ENCODE measurements around the gene ESRRA. TPM values are rescaled to one million over a fixed set of nuclear protein-coding genes. Genes with fewer than 3 reads are reported as not detected.

The ESRRA gene
- total RNA-seq, 1 experiment from 2014 or later, result 66.9 TPM

DNA sequence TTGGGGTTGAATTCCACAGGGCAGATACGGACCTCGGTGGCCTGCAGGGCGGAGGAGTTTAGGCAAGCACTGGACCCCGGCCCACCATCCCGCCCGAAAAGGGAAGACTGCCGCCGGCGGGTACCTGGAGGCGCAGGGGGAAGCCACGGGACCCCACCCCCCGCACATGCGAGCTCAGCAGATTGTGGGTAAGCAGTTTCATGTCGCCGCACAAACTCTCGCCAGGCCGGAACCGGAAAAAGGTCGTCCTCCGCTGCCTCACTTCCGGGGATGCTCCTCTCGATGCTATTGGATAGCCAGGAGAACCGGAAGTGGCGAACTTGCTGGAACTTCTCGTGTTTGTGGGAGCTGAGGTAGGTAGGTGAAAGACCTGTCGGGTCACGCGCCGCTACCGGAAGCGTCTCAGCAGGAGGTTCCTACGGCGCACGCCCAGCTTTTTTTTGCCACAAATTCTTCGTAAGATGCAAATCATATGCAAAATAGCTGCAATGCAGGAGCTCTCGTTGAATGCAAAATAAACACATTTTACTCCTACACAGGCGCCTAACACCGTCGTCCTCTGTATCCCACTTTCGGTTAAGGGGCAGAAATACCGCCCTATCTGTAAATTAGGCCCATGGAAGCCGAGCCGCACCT, 12.1 kb downstream of the ESRRA start, which contains the start of gene TRMT112:
Gene TRMT112 (minus strand): TSS at position 235 of the 636 bp plus-strand sequence. CDS start 33 bp downstream, at position 202.
- intact Hi-C loops (cut with micrococcal nuclease; ENCODE audit: unreplicated experiment), result loop anchor here (1.0 to 5.0 kb wide), 6 partner anchors 12 to 331 kb away; partner anchors contain the start of gene ESRRA
- CTCF ChIA-PET, result interaction anchor here (0.6 to 3.6 kb wide), 34 partner anchors 9 to 958 kb away, joined by 3 to 274 read pairs (median 6); partner anchors contain the start of genes CATSPERZ, ESRRA, MACROD1 and SF1
- TF ChIP-seq, protein P1, sequence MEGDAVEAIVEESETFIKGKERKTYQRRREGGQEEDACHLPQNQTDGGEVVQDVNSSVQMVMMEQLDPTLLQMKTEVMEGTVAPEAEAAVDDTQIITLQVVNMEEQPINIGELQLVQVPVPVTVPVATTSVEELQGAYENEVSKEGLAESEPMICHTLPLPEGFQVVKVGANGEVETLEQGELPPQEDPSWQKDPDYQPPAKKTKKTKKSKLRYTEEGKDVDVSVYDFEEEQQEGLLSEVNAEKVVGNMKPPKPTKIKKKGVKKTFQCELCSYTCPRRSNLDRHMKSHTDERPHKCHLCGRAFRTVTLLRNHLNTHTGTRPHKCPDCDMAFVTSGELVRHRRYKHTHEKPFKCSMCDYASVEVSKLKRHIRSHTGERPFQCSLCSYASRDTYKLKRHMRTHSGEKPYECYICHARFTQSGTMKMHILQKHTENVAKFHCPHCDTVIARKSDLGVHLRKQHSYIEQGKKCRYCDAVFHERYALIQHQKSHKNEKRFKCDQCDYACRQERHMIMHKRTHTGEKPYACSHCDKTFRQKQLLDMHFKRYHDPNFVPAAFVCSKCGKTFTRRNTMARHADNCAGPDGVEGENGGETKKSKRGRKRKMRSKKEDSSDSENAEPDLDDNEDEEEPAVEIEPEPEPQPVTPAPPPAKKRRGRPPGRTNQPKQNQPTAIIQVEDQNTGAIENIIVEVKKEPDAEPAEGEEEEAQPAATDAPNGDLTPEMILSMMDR (IDR thresholded peaks at IDR 0.05; ENCODE audit: insufficient read depth in 1 of 2, low read depth in 1 of 2, low read length in 1 of 2, severe bottlenecking in 1 of 2, unreplicated experiment in 1 of 2), result no peak

DNA sequence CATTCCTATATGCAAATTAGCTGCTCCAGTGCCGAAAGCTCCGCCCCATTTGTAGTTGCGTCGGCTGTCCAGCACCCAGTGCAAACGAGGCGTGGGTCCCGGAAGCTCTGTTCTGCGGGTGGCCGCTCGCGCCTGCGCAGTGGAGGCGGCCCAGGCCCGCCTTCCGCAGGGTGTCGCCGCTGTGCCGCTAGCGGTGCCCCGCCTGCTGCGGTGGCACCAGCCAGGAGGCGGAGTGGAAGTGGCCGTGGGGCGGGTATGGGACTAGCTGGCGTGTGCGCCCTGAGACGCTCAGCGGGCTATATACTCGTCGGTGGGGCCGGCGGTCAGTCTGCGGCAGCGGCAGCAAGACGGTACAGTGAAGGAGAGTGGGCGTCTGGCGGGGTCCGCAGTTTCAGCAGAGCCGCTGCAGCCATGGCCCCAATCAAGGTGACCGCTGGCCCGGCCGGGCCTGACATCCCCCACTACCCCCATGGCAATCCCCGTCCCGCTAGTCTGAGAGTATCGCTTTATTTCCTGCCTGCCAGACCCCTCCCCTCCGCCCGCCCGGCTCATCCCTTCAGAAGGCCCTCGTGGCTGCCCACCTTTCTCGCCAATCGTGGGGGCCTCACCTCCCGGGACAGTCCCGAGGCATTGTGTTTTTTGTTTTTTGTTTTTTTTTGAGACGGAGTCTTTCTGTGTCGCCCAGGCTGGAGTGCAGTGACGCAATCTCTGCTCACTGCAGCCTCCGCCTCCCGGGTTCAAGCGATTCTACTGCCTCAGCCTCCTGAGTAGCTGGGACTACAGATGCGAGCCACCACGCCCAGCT, 12.8 kb downstream of the ESRRA start, which contains the start of gene PRDX5:
Gene PRDX5 (plus strand): TSS at position 161 of the 805 bp plus-strand sequence. CDS start 95 bp downstream, at position 256.
- Mint-ChIP-seq H3K4me1 (ENCODE audit: low read depth, unreplicated experiment) (peaks cover 28% of the 10 kb centered on the region), H3K36me3 (ENCODE audit: insufficient read depth, unreplicated experiment) (peaks cover 69% of the 10 kb centered on the region), H3K27ac (ENCODE audit: unreplicated experiment) (peak within 1 kb of the TSS; percentile 97), H3K27me3 (ENCODE audit: insufficient read depth, unreplicated experiment) (no peaks in the 10 kb centered on the region), H3K9me3 (ENCODE audit: unreplicated experiment) (no peaks in the 10 kb centered on the region), H3K4me3 (ENCODE audit: unreplicated experiment) (peak within 1 kb of the TSS; percentile 84)
- TF ChIP-seq, protein P1 (IDR thresholded peaks at IDR 0.05; ENCODE audit: insufficient read depth in 1 of 2, low read depth in 1 of 2, low read length in 1 of 2, severe bottlenecking in 1 of 2, unreplicated experiment in 1 of 2), result peak in 1 of 2 experiments; percentile 56
- BruUV-seq (replicated peaks), result no TSS peak
- Histone ChIP-seq H3K36me3 (ENCODE audit: control insufficient read depth, insufficient read depth, low read length) (peaks cover 5% of the 10 kb centered on the region), H3K9me3 (no peaks in the 10 kb centered on the region), H3K4me1 (peaks cover 21% of the 10 kb centered on the region), H3K27me3 (replicated peaks; ENCODE audit: control insufficient read depth, insufficient read depth, low read length) (no peaks in the 10 kb centered on the region), H3K4me3 (ENCODE audit: low read depth, low read length) (peak within 1 kb of the TSS; percentile 70)
- DNase-seq, result peak; percentile 98
- POLR2A ChIA-PET, result interaction anchor here (0.6 to 2.6 kb wide), 35 partner anchors 11 to 817 kb away, joined by 3 to 86 read pairs (median 6); partner anchors contain the start of genes BAD, ESRRA, GPR137 and MACROD1
- CTCF ChIA-PET, result interaction anchor here (0.6 to 3.6 kb wide), 35 partner anchors 9 to 957 kb away, joined by 3 to 274 read pairs (median 6); partner anchors contain the start of genes CATSPERZ, ESRRA, MACROD1 and SF1
- intact Hi-C loops (cut with micrococcal nuclease; ENCODE audit: unreplicated experiment), result loop anchor here (1.0 to 5.0 kb wide), 6 partner anchors 13 to 331 kb away; partner anchors contain the start of gene ESRRA

More for the DNA sequence above, 12.1 kb downstream of the ESRRA start, which contains the start of gene TRMT112:
- H3K36me3 ChIP-seq (ENCODE audit: control insufficient read depth, insufficient read depth, low read length), result peaks cover 5% of the 10 kb centered on the region
- peak within 1 kb of the TSS; percentile 70 for H3K4me3 ChIP-seq (ENCODE audit: low read depth, low read length)
- no peaks in the 10 kb centered on the region for H3K27me3 ChIP-seq (replicated peaks; ENCODE audit: control insufficient read depth, insufficient read depth, low read length)
- POLR2A ChIA-PET, result interaction anchor here (0.5 to 2.6 kb wide), 37 partner anchors 12 to 1192 kb away, joined by 3 to 86 read pairs (median 6); partner anchors contain the start of genes BAD, ESRRA, GPR137 and MACROD1
- H3K9me3 ChIP-seq, result no peaks in the 10 kb centered on the region
- H3K9me3 Mint-ChIP-seq (ENCODE audit: unreplicated experiment), result no peaks in the 10 kb centered on the region
- H3K27ac Mint-ChIP-seq (ENCODE audit: unreplicated experiment), result peak within 1 kb of the TSS; percentile 97
- H3K36me3 Mint-ChIP-seq (ENCODE audit: insufficient read depth, unreplicated experiment), result peaks cover 72% of the 10 kb centered on the region
- peak within 1 kb of the TSS; percentile 84 for H3K4me3 Mint-ChIP-seq (ENCODE audit: unreplicated experiment)
- H3K27me3 Mint-ChIP-seq (ENCODE audit: insufficient read depth, unreplicated experiment), result no peaks in the 10 kb centered on the region
- DNase-seq, result peak; percentile 97 to 100
- H3K4me1 ChIP-seq, result peaks cover 15% of the 10 kb centered on the region
- H3K4me1 Mint-ChIP-seq (ENCODE audit: low read depth, unreplicated experiment), result peaks cover 35% of the 10 kb centered on the region
- BruUV-seq (replicated peaks), result no TSS peak
